GM18507 (cell line): ENCODE results near the gene SPECC1.
"Not testable (repeated sequence)": the region's sequence is repeated elsewhere in the genome, so short reads cannot be mapped to it uniquely, and the experiment has no call there.

Source experiments
- DNase-seq: peaks from one replicate; pipeline ENCODE4 v3.0.0; 2011; ENCODE audit warnings: low read depth; ENCODE audit not compliant: insufficient read length; ENCODE audit errors: extremely low spot score
- FAIRE-seq: peaks from 2 replicates; lab custom pipeline; 2011; peaks lifted over from hg19 to GRCh38; lab: Jason Lieb, UNC

SPECC1 gene

GRCh38 chr17:20059728-20060188 lies 50.6 kb downstream of the SPECC1 start:
- peak; percentile 75 for FAIRE-seq
- no peak for DNase-seq

DNA sequence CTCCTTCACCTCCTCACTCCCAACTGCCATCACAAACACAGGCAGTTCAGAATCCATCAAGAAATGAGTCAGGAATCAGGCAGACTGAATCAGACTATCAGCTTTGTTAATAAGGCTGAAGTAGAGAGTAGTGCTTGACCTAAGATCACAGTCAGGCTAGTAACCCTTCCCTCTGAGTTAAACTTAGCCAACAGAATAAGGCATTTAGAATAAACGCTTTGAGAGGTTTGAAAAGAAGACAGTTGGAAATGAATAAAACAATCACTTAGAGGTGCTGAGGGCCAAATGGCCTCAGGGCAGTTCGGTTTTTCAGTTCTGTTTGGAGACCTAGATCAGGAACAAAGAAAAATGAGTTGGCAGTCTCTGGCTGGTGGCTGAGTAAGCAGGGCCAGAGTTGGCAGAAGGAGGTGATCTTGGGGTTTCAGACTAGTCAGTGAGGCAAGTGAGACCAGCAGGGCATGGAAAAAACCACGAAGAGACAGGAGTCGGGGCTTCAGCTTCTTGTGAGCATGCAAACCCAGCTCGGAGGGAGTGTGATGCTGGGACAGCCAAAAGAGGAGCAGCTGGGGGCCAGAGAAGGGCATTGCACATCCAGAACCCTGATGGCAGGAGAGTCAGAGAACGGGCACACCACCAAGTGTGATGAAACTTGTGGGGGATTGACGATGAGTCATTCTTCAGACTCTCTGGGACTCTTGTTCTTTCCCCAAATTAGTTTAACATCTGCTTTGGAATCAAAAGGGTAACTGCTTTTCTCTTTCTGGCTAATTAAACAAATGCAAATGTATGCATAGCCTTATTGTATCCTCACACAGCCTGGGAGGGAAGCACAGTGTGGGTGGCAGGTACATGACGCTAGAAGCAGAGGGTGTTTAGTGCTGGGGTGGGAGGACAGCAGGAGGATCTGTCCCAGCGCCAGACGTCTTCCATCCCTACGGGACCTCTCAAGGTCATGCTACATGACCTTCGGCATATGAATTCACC lies 54.8 kb downstream of the SPECC1 start:
- DNase-seq (no peak), FAIRE-seq (peak; percentile 70)

GRCh38 chr17:20066253-20066652 lies 57.1 kb downstream of the SPECC1 start:
- FAIRE-seq (no peak), DNase-seq (no peak)

DNA sequence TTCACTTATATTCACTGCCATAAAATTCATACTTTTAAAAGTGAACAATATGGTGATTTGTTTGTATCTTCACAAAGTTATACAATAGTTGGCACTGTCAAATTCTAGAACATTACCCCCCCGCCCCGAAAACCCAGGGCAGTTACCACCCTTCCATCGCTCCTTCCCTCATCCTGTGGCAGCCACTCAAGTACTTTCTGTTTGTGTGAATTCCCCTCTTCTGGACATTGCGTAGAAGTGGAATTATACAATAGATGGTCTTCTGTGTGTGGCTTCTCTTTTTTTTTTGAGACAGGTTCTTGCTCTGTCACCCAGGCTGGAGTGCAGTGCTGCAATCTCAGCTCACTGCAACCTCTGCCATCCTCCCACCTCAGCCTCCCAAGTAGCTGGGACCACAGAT lies 58.6 kb downstream of the SPECC1 start:
- FAIRE-seq (no peak), DNase-seq (no peak)

DNA sequence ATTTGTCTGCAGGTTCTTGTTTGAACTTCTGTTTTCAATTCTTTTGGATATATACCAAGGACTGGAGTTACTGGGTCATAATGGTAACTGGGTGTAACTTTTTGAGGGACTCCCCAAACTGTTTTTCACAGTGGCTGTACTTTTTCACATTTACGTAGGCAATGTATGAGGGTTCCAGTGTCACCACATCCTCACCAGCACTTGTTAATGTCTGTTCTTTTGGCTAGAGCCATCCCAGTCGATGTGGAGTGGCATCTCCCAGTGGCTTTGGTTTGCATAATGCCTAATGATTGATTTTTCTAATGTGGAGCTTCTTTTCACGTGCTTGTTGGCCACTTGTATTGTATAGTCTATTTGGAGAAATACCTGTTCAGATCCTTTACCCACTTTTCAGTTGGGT lies 59.3 kb downstream of the SPECC1 start:
- no peak for FAIRE-seq
- no peak for DNase-seq

DNA sequence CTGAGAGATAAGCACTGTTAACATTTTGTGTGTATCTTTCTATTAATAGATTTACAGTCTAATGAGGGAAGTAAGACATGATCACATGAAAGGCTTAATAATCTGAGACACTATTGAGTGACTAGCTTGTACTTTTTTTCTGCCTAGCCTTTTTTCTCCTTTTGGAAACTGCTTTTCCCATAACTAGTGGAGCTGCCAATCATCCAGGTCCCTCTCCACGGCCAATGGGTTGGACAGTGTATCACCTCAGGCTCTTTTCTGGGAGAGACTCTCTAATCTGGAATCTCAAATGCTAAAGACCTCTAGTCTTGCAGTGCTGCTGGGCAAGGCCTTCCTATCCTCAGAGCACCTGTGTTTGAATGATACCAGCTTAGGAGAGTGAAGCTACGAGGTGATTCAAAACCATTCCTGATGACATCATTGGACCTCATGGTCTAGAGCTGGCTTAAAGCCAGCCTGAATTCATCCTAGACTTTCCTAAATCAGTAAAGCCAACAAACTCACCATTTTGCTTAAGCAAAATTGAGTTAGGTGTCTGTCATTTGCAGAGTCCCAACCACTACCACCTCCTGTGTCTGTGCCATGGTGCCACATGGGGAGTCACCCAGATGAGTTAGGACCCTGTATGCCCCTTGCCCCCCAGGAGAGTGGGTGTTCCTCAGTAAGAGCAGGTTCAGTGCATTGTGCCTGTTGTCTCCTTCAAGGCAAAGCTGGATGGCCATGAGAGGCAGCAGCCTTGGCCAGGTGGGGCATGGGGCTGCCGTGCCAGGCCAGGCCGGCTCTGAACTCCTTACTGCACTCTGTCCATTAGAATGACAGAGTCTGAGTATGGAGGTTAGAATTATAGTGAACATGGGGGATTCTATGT lies 62.9 kb downstream of the SPECC1 start:
- peak; percentile 50 for FAIRE-seq
- no peak for DNase-seq

DNA sequence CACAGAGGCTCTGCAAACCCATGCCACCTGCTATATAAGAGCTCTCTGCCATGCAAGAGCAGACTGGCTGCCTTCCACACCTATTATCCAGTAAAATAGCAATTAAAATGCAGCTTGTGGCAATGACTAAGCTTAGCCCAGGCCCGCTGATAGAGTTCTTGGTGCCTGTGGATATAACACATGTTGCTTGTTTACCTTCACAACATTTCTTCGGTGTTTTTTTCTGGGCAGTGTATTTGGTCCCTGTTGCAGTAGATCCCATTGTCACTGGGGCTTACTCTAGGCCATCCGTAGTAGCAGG lies 63.5 kb downstream of the SPECC1 start:
- FAIRE-seq = no peak
- no peak for DNase-seq

DNA sequence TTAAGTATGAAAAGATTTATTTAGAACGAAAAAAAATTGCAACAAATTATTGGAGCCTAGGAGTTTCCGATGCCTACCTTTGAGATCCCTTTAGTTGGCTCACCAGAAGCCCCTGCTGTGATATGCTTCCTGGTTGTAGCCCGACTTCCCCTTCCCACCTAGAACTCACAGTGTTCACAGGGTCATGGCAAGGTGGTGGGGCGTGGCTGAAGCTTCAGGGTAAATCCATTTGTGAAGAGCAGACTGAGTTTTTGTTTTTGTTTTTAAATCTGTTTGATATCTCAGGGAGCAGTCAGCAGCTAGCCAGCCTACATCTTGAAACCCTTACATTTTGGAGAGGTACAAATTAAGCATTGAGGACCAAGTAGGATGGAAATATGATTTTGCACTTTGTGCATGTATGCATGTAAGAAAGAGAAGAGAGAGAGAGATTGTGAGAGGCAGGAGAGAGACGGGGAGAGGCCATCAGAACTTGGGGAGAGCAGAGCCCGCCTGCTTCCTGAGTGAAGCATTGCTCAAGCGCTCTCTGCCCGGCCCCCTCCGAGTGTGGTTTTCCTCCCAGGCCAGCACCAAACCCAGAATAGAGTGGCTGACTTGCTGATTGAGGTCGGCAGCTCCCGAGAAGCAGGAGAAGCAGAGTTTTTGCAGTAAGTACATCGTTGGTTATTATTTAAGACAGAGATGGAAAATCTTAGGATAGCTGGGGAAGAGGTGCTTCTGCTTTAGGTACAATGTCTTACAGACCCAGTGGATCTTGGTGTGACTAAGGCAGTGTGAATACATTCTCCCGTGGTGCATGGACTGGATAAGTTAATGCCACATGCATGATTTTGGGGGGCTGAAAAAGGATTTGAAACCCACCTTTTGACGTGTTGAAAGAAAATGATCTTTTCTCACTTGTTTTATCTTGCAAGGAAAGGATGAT lies 64.2 kb downstream of the SPECC1 start:
- peak; percentile 76 for FAIRE-seq
- DNase-seq = no peak

GRCh38 chr17:20074001-20074400 lies 64.8 kb downstream of the SPECC1 start:
- DNase-seq (no peak), FAIRE-seq (no peak)

DNA sequence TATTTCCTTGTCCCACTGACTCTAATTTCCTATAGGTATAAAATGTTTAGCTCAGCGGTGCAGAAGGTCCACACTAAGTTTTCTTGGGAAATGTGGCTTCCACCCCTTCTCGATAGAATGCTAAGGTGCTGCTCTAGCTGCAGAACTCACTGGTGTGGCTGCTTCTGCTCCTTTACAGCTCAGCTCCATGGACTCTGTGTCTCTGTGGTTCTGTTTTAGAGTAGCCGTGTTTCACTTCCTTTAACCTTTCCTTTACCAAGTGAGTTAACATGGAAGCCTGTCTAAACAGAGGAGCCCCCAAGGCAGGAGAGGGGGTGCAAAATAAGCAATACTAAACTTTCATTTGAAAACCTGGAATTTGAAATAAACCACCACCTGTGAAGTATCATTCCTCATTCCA lies 65.3 kb downstream of the SPECC1 start:
- no peak for DNase-seq
- peak; percentile 84 for FAIRE-seq

DNA sequence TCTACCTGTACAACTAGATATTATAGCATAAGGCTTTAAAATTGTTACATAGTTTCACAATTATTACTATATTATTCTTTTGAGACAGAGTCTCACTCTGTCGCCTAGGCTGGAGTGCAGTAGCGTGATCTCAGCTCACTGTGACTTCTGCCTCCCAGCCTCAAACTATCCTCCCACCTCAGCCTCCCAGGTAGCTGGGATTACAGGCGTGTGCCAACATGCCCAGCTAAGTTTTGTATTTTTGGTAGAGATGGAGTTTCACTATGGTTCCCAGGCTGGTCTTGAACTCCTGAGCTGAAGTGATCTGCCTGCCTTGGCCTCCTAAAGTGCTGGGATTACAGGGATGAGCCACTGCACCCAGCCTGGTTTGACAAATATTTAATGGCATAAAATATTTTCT lies 67.0 kb downstream of the SPECC1 start:
- not testable (repeated sequence) for DNase-seq, FAIRE-seq

- DNase-seq (no peak), FAIRE-seq (no peak)
These were observed 69.0 kb downstream of the SPECC1 start for GRCh38 chr17:20077978-20078685.

DNA sequence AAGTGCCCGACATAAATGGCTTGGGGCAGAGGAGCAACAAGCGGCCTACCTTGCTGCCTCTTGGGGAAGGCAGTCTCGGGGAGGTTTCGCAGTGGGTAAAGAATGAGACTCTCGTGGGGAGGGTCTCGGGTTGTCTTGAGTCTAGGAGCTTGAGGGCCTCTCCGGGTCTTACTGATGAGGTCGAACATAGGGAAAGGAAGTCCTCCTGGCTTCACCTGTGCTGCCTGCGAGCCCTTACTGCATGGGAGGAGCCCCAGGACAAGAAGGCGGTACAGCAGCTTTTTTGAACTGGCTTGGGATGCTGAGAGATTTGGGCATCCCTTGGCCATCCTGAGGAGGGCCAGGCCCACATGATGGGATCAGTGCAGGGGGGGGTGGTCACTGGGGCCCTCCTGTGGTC lies 71.4 kb downstream of the SPECC1 start:
- FAIRE-seq (no peak), DNase-seq (no peak)

GRCh38 chr17:20083156-20083859 lies 74.1 kb downstream of the SPECC1 start:
- FAIRE-seq (no peak), DNase-seq (no peak)

DNA sequence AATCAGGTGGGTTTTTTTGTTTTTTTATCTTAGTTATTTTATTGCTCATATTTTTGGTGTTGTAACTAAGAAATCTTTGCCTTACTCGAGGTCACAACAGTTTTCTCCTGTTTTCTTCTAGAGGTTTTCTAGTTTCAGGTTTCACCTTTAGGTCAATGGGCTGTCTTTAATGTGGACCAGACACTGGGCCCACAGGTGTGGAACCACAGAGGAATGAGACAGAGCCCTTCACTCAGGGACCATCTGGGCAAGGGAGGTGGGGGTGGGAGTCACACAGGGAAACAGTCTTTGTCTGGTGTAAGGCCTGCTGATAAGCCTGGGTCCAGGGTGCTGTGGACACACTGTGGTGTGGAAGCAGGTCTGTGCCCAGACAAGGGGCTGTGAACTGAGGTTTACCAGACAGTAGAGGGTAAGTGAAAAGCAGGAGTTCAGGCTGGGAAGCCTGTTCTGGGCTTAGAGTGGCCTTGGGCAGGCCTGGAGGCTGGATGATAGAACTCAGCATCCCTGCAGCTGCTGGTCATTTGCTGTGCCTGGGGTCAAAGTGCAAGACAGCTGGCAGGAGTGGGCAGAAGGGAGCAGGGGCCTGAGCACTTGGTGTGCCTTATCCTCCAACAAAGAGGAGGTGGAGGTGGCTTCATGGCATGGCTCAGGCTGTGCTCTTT lies 75.6 kb downstream of the SPECC1 start:
- no peak for DNase-seq
- peak; percentile 44 for FAIRE-seq

DNA sequence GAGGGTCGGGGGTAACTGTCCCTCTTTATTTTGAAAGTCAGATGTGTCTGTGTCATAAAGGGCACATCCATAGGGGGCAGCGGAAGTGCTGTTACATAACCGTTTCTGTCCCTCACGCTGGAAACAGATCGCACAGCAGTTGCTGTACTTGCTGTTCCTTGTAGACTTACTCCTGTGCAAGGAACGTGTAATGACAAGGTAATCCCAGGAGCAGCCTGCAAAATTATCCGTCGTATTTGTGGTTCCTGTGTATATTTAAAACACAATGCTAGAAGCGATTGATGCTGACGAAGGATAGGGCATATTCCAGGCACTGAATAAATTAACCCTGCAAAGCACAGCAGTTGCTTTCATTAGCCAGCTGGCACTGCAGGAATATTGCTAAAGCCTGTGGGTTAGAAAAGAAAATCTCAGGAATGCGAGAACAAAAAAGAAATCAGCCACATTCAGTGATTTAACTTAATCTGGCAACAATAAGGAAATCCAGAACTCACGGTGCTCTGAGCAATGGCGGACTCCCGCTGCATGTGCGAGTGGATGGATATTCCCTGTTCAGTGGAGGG lies 76.2 kb downstream of the SPECC1 start:
- FAIRE-seq (no peak), DNase-seq (no peak)

DNA sequence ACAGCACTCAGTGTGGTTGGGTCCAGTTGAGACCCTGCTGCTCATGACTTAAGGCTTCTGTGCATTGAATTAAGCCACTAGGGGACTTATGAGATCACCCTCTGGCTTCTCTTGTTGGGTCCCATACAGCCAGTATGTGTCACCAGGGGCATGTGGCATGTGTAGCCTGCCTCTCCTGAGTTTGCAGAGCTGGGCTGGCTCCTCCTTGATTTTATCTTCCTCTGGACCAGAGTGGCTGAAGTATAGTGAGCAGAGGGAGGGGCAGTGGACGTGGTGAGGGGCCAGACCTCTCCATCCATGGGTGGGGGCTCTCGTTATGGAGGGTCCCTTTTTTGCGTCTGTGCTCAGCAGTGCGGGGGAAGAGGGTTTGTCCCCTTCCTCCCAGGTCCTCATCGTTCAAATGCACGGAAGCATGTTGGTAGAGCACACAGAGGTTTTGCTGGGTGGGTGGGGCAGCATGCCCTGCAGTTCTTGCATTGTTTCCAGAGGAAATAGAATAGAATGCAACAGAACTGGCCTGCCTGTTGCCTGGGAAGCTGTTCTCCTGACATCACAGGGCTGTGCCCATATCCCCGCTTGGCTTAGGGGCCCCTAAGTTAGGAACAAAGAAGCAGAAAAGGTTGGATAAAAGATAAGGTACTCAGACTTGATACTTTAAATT lies 77.4 kb downstream of the SPECC1 start:
- DNase-seq (no peak), FAIRE-seq (no peak)
